A549 (cell line): ENCODE results near the gene RAP1A. TPM values are rescaled to one million over a fixed set of nuclear protein-coding genes. Genes with fewer than 3 reads are reported as not detected.

ENCODE experiments used
- ATAC-seq, 2 experiments: fragments of 200-7000 bp in 1 of 2; fragments of >200 bp in 1 of 2; cut with Nextera tagmentation in 1 of 2; cut with Tn5 transposase in 1 of 2; 3 replicates each; pipeline versions ENCODE4 v1.8.0 to v1.9.1; 2018 to 2020; ENCODE audit warnings: mild to moderate bottlenecking in 1 of 2, moderate library complexity in 1 of 2
- CTCF ChIA-PET: fragments of 300-600 bp; sonication (Branson Sonifier 250); formaldehyde crosslinking; extraction: SDS; loops from one replicate; lab custom pipeline; 2021; ENCODE audit warnings: antibody characterized with exemption, inconsistent platforms; lab: Yijun Ruan, JAX
- POLR2A ChIA-PET: fragments of 350-600 bp; formaldehyde crosslinking; extraction: SDS; loops from one replicate; lab custom pipeline; 2021; ENCODE audit warnings: antibody characterized with exemption, inconsistent platforms; lab: Yijun Ruan, JAX
- DNase-seq, 2 experiments: peaks; one replicate each; pipeline versions ENCODE4 v3.0.0 to v3.0.0-alpha.2; 2011 to 2016; ENCODE audit warnings: low read depth in 1 of 2, low spot score in 1 of 2
- FAIRE-seq: peaks from 2 replicates; lab custom pipeline; 2011; peaks lifted over from hg19 to GRCh38; lab: Jason Lieb, UNC
- H3K27ac ChIP-seq, 2 experiments: fragments of >200 bp; sonication (Bioruptor Twin); formaldehyde crosslinking; 3 replicates each; pipeline ENCODE4 v1.5.1; 2016 to 2017
- H3K4me1 ChIP-seq: fragments of >200 bp; sonication (Bioruptor Twin); formaldehyde crosslinking; 3 replicates; pipeline ENCODE4 v1.6.1; 2016
- H3K4me2 ChIP-seq: fragments of >200 bp; sonication (Bioruptor Twin); formaldehyde crosslinking; 3 replicates; pipeline ENCODE4 v1.6.1; 2016
- H3K4me3 ChIP-seq: fragments of >200 bp; sonication (Bioruptor Twin); formaldehyde crosslinking; 3 replicates; pipeline ENCODE4 v1.5.1; 2016
- H3K9me3 ChIP-seq: fragments of >200 bp; sonication (Bioruptor Twin); formaldehyde crosslinking; 3 replicates; pipeline ENCODE4 v1.6.1; 2016
- BHLHE40 ChIP-seq: IDR thresholded peaks from 2 replicates; pipeline ENCODE4 v1.6.1; 2012; ENCODE audit warnings: low read depth, low read length, inconsistent platforms
- CEBPB ChIP-seq, 2 experiments: fragments of >200 bp in 1 of 2; sonication (Bioruptor Twin) in 1 of 2; formaldehyde crosslinking in 1 of 2; IDR thresholded peaks; 2 replicates each; pipeline ENCODE4 v1.6.1; 2012 to 2016
- CHD2 ChIP-seq: fragments of 150-350 bp; IDR thresholded peaks from 2 replicates; pipeline ENCODE4 v1.6.1; 2014; ENCODE audit warnings: low read length; ENCODE audit not compliant: partially characterized antibody
- CHD4 ChIP-seq: fragments of 200-600 bp; sonication (generic); IDR thresholded peaks from 2 replicates; pipeline ENCODE4 v1.6.1; 2016; ENCODE audit warnings: antibody characterized with exemption, mild to moderate bottlenecking, borderline replicate concordance
- FOSB ChIP-seq: fragments of 250-450 bp; sonication (Bioruptor Pico); IDR thresholded peaks from 2 replicates; pipeline ENCODE4 v1.5.0; 2020; ENCODE audit warnings: mild to moderate bottlenecking, moderate library complexity
- FOSL2 ChIP-seq, 2 experiments: fragments of 450-650 bp in 1 of 2; fragments of >200 bp in 1 of 2; sonication (Bioruptor Twin) in 1 of 2; formaldehyde crosslinking; IDR thresholded peaks; 2 replicates each; pipeline versions ENCODE4 v1.5.0 to v1.6.1; 2016 to 2020; ENCODE audit warnings: mild to moderate bottlenecking in 1 of 2, moderate library complexity in 1 of 2
- FOXS1 ChIP-seq: fragments of 250-450 bp; sonication (Bioruptor Pico); IDR thresholded peaks from 2 replicates; pipeline ENCODE4 v1.5.0; 2020; ENCODE audit warnings: mild to moderate bottlenecking, moderate library complexity
- HOXA7 ChIP-seq: fragments of 250-450 bp; sonication (Bioruptor Pico); IDR thresholded peaks from 2 replicates; pipeline ENCODE4 v1.5.0; 2020; ENCODE audit warnings: mild to moderate bottlenecking, moderate library complexity
- HOXB13 ChIP-seq: fragments of 250-450 bp; sonication (Bioruptor Pico); IDR thresholded peaks from 2 replicates; pipeline ENCODE4 v1.5.0; 2020; ENCODE audit warnings: low read depth, mild to moderate bottlenecking, moderate library complexity
- MAZ ChIP-seq: fragments of 150-350 bp; IDR thresholded peaks from 2 replicates; pipeline ENCODE4 v1.6.1; 2014; ENCODE audit warnings: antibody characterized with exemption, low read depth, low read length, borderline replicate concordance
- PHF8 ChIP-seq: fragments of 200-600 bp; sonication (generic); IDR thresholded peaks from 2 replicates; pipeline ENCODE4 v1.6.1; 2016; ENCODE audit warnings: low read depth, mild to moderate bottlenecking, antibody characterized with exemption, moderate library complexity, borderline replicate concordance
- SMC3 ChIP-seq: fragments of >200 bp; sonication (Bioruptor Twin); formaldehyde crosslinking; IDR thresholded peaks from 3 replicates; pipeline ENCODE4 v1.6.1; 2018; ENCODE audit warnings: inconsistent platforms
- TP53 ChIP-seq: fragments of 250-450 bp; sonication (Bioruptor Pico); IDR thresholded peaks from 2 replicates; pipeline ENCODE4 v1.5.0; 2021; ENCODE audit warnings: mild to moderate bottlenecking, moderate library complexity
- ZC3H11A ChIP-seq: fragments of 450-650 bp; IDR thresholded peaks from 2 replicates; pipeline ENCODE4 v1.6.1; 2014; ENCODE audit warnings: antibody characterized with exemption, mild to moderate bottlenecking
- ZNF302 ChIP-seq: fragments of 250-450 bp; sonication (Bioruptor Pico); IDR thresholded peaks from 2 replicates; pipeline ENCODE4 v1.9.0; 2021; ENCODE audit warnings: inconsistent platforms, mild to moderate bottlenecking, moderate library complexity
- ZSCAN20 ChIP-seq: fragments of 250-450 bp; sonication (Bioruptor Pico); IDR thresholded peaks from 2 replicates; pipeline ENCODE4 v1.8.0; 2022; ENCODE audit warnings: mild to moderate bottlenecking, moderate library complexity
- WGBS: methylation state at CpG from one replicate; pipeline ENCODE4 v1.1.6; 2017; ENCODE audit errors: missing lambda C conversion rate; 5-methylcytosine and 5-hydroxymethylcytosine counted together
- polyA plus RNA-seq, 4 experiments: library from polyadenylated mRNA; depleted of rRNA in 3 of 4; stranded (reverse); fragments of >200 nt; fragmentation: RNase III in 1 of 4; extraction: RNeasy Plus Mini Kit Qiagen cat#74134 plus additional on column Dnase treatment in 1 of 4; gene quantifications; 2 replicates in 3 of 4; 3 replicates in 1 of 4; pipeline ENCODE4 v1.2.3, GENCODE V29; 2011 to 2017
- TF ChIP-seq, protein P1 (sequence below): IDR thresholded peaks from 2 replicates; pipeline ENCODE4 v1.6.1; 2012; ENCODE audit warnings: low read depth, borderline replicate concordance
- TF ChIP-seq, protein P2 (sequence below): IDR thresholded peaks from 2 replicates; pipeline ENCODE4 v1.6.1; 2012
- TF ChIP-seq, protein P3 (sequence below): fragments of 250-450 bp; sonication (Bioruptor Pico); IDR thresholded peaks from 2 replicates; pipeline ENCODE4 v1.5.0; 2021; ENCODE audit warnings: mild to moderate bottlenecking, moderate library complexity, borderline replicate concordance
- TF ChIP-seq, protein P4 (sequence below): fragments of >200 bp; sonication (Bioruptor Twin); formaldehyde crosslinking; IDR thresholded peaks from 3 replicates; pipeline ENCODE4 v1.5.1; 2016
- TF ChIP-seq, protein P5 (sequence below): IDR thresholded peaks from 2 replicates; pipeline ENCODE4 v1.6.1; 2012

Gene RAP1A
- polyA plus RNA-seq, 2 of the 4 experiments (the other 2 are of a cell fraction), result 37.1 to 39.8 TPM

DNA sequence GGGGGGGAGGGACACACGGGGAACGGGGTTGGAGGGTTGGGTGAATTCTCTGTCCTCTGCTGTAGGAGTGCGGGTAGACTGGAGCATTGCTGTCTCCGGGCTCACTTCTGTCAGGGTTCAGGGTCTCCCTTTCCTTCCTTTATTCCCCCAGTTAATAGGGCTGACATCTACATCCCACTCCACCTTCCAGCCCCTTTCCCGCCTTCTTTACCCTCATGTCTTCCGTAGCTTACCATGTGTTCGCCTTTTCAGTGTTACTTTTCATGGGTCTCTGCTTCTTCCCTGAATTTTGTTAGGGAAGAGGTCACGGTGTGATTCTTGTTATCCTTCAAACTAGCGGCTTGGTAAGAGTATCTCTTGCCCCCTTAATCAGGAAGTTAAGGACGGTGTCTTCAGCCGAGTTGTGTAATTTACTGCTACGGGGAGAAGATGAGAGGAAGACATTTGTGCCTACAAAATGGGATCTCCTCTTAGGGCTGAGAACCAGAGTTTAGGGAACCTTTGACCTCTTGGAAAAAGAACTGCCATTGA lies 917 bp downstream of the RAP1A start:
- CTCF ChIA-PET, result interaction anchor here (4.9 kb wide), 1 partner anchor 112 kb away, joined by 19 read pairs; no protein-coding TSS in a partner anchor
- POLR2A ChIA-PET, result no interaction called here
- Histone ChIP-seq H3K4me3 (peak overlapping the region; percentile 82), H3K9me3 (no peaks in the 10 kb centered on the region), H3K27ac (peak overlapping the region; percentile 91 to 99), H3K4me1 (peaks cover 7% of the 10 kb centered on the region; the same call in 2 of the 3 replicates), H3K4me2 (peak overlapping the region; percentile 73)
- WGBS, result 3% methylated on average over 10 of the region's 12 CpGs
- FAIRE-seq, result no peak
- DNase-seq, result peak in 1 of 2 experiments; percentile 9
- TF ChIP-seq, protein P1, sequence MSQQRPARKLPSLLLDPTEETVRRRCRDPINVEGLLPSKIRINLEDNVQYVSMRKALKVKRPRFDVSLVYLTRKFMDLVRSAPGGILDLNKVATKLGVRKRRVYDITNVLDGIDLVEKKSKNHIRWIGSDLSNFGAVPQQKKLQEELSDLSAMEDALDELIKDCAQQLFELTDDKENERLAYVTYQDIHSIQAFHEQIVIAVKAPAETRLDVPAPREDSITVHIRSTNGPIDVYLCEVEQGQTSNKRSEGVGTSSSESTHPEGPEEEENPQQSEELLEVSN, result peak; percentile 81
- TF ChIP-seq TP53 (CRISPR knock-in tag) (no peak), ZNF302 (no peak), FOXS1 (CRISPR knock-in tag) (no peak), CEBPB (IDR thresholded peaks at IDR 0.05) (0 out of 4 replicates have a peak, but pooled peaks of 1 of the 2 experiments have one; percentile 7)
- TF ChIP-seq, protein P2, sequence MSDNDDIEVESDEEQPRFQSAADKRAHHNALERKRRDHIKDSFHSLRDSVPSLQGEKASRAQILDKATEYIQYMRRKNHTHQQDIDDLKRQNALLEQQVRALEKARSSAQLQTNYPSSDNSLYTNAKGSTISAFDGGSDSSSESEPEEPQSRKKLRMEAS, result peak; percentile 74
- TF ChIP-seq, all 56 proteins: peak for 3
- no peak; a peak in 1 of 6 replicates for ATAC-seq

DNA sequence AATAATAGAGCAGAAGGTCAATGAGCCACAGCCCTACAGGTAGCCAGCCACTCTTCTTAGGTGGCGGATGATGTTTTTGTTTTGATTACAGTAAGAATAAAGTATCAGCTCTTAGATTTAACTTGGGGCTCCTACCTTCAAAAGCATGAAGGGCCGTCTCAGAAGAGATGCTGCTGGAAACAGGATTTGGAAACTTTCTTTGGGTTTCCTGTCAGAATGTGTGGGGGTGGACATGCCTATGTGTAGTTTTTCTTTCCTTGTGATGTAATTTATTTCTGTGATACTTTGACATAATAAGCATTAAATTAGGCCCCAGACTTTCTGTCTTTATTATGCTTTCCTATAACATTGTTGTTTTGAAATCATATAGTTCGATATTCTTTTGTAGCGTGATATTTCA lies 1.5 kb downstream of the RAP1A start:
- H3K27ac ChIP-seq, result peak overlapping the region in 1 of 2 experiments; percentile 99; a peak in 3 of 6 replicates
- WGBS, result 81% methylated on average over 4 of the region's 4 CpGs
- ATAC-seq, result no peak
- TF ChIP-seq, protein P2, result no peak
- TF ChIP-seq, all 56 proteins: peak for 0
- peak overlapping the region; percentile 73 for H3K4me2 ChIP-seq
- H3K9me3 ChIP-seq, result no peaks in the 10 kb centered on the region
- FAIRE-seq (no peak), DNase-seq (no peak)
- POLR2A ChIA-PET, result no interaction called here
- peak overlapping the region; percentile 82 for H3K4me3 ChIP-seq
- CTCF ChIA-PET, result interaction anchor here (4.9 kb wide), 1 partner anchor 113 kb away, joined by 19 read pairs; no protein-coding TSS in a partner anchor
- peaks cover 7% of the 10 kb centered on the region; the same call in 2 of the 3 replicates for H3K4me1 ChIP-seq

DNA sequence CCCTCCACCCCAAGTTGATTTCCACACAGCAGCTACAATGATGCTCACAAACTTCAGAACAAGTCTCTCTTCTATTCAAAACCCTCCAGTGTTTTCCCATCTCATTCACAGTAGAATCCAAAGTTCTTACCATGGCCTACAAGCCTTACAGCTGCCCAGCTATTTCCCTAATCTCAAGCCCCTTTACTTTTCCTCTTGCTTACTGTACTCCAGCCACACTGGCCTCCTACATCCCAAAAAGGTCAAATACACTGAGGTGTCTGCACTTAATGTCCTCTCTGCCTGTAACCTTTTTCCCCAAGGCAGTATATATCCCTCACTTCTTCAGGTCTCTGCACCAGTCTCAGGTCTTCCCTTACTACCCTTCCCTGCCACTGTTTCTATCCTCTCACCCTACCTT lies 2.6 kb downstream of the RAP1A start:
- Histone ChIP-seq H3K4me2 (no peak overlapping the region), H3K27ac (no peak overlapping the region), H3K9me3 (no peaks in the 10 kb centered on the region), H3K4me1 (peaks cover 7% of the 10 kb centered on the region; the same call in 2 of the 3 replicates), H3K4me3 (no peak overlapping the region)
- ChIA-PET POLR2A (no interaction called here), CTCF (interaction anchor here (4.9 kb wide), 1 partner anchor 114 kb away, joined by 19 read pairs; no protein-coding TSS in a partner anchor)
- DNase-seq, result no peak
- no peak for ATAC-seq
- no peak for FAIRE-seq
- no peak for TF ChIP-seq ZSCAN20 (CRISPR knock-in tag)

DNA sequence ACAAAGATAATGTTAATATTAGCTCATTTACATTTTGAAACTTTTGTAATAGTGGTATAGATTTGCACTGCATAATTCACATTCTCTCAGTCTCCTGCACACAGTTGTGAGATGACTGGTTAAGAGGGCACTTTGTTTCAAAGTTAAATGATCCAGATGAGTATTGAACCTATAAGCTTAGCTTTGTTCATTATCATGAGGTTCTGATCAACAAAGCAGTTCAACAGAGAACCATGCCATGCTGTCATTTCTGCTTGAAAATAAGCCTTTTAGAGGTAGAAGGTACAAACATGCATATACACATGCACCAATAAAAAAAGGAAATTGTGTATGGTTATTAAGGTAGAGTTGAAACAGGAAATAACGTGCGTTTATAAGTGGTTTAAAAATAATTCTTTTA lies 4.8 kb downstream of the RAP1A start:
- no peak for FAIRE-seq
- CTCF ChIA-PET, result no interaction called here
- TF ChIP-seq, protein P3, sequence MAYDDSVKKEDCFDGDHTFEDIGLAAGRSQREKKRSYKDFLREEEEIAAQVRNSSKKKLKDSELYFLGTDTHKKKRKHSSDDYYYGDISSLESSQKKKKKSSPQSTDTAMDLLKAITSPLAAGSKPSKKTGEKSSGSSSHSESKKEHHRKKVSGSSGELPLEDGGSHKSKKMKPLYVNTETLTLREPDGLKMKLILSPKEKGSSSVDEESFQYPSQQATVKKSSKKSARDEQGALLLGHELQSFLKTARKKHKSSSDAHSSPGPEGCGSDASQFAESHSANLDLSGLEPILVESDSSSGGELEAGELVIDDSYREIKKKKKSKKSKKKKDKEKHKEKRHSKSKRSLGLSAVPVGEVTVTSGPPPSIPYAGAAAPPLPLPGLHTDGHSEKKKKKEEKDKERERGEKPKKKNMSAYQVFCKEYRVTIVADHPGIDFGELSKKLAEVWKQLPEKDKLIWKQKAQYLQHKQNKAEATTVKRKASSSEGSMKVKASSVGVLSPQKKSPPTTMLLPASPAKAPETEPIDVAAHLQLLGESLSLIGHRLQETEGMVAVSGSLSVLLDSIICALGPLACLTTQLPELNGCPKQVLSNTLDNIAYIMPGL (CRISPR knock-in tag), result no peak
- no peak for TF ChIP-seq CEBPB (IDR thresholded peaks at IDR 0.05)
- TF ChIP-seq FOSL2 (IDR thresholded peaks at IDR 0.05), result no peak
- no peak for TF ChIP-seq FOSL2 (CRISPR knock-in tag; IDR thresholded peaks at IDR 0.05)
- TF ChIP-seq BHLHE40, result no peak
- TF ChIP-seq PHF8, result no peak
- TF ChIP-seq CHD4, result no peak
- TF ChIP-seq ZC3H11A, result no peak
- TF ChIP-seq SMC3, result no peak
- TF ChIP-seq, protein P4, sequence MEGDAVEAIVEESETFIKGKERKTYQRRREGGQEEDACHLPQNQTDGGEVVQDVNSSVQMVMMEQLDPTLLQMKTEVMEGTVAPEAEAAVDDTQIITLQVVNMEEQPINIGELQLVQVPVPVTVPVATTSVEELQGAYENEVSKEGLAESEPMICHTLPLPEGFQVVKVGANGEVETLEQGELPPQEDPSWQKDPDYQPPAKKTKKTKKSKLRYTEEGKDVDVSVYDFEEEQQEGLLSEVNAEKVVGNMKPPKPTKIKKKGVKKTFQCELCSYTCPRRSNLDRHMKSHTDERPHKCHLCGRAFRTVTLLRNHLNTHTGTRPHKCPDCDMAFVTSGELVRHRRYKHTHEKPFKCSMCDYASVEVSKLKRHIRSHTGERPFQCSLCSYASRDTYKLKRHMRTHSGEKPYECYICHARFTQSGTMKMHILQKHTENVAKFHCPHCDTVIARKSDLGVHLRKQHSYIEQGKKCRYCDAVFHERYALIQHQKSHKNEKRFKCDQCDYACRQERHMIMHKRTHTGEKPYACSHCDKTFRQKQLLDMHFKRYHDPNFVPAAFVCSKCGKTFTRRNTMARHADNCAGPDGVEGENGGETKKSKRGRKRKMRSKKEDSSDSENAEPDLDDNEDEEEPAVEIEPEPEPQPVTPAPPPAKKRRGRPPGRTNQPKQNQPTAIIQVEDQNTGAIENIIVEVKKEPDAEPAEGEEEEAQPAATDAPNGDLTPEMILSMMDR, result no peak
- TF ChIP-seq HOXB13 (CRISPR knock-in tag), result no peak
- no peak for TF ChIP-seq FOSB (CRISPR knock-in tag)
- TF ChIP-seq FOXS1 (CRISPR knock-in tag), result no peak
- TF ChIP-seq HOXA7 (CRISPR knock-in tag), result no peak
- TF ChIP-seq, protein P1, result no peak
- no peak for TF ChIP-seq MAZ
- TF ChIP-seq, protein P5, sequence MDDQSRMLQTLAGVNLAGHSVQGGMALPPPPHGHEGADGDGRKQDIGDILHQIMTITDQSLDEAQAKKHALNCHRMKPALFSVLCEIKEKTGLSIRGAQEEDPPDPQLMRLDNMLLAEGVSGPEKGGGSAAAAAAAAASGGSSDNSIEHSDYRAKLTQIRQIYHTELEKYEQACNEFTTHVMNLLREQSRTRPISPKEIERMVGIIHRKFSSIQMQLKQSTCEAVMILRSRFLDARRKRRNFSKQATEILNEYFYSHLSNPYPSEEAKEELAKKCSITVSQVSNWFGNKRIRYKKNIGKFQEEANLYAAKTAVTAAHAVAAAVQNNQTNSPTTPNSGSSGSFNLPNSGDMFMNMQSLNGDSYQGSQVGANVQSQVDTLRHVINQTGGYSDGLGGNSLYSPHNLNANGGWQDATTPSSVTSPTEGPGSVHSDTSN, result no peak
- no peak for TF ChIP-seq CHD2

More for the DNA sequence above, 4.8 kb downstream of the RAP1A start:
- Histone ChIP-seq H3K9me3 (no peaks in the 10 kb centered on the region), H3K4me3 (no peak overlapping the region), H3K4me2 (no peak overlapping the region), H3K4me1 (peaks cover 7% of the 10 kb centered on the region; the same call in 2 of the 3 replicates), H3K27ac (no peak overlapping the region)
- POLR2A ChIA-PET, result no interaction called here
- DNase-seq (no peak), ATAC-seq (no peak)
- 42% methylated on average over 2 of the region's 2 CpGs for WGBS
